Stimulated activated naive CD4-positive, alpha-beta T cell (primary cell): Measurements from ENCODE around the gene ADGRG6.

Experiments used
- DNase-seq, 6 experiments: peaks; one replicate each; lab custom pipeline; 2025; lab: John Stamatoyannopoulos, UW

Gene ADGRG6

GRCh38 chr6:142376115-142376514 is 74.3 kb downstream of the ADGRG6 start:
- no peak for DNase-seq

GRCh38 chr6:142376800-142377496 is 75.1 kb downstream of the ADGRG6 start:
- no peak for DNase-seq

DNA sequence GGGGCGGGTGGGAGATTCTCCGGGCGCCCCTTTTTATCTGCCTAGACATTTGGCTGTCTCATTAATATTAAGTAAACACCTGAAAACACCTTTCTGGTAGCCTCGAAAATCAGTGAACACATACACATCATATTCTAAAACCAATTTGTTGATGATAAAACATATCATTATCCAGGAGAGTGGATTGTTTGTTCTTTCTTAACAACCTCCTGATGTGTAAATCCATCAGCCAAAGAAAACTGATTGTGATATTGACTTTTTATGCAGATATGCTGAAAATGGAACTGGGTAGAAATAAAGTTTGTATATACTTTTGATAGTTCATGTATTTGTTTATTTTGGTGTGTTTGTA is 75.7 kb downstream of the ADGRG6 start:
- no peak for DNase-seq

DNA sequence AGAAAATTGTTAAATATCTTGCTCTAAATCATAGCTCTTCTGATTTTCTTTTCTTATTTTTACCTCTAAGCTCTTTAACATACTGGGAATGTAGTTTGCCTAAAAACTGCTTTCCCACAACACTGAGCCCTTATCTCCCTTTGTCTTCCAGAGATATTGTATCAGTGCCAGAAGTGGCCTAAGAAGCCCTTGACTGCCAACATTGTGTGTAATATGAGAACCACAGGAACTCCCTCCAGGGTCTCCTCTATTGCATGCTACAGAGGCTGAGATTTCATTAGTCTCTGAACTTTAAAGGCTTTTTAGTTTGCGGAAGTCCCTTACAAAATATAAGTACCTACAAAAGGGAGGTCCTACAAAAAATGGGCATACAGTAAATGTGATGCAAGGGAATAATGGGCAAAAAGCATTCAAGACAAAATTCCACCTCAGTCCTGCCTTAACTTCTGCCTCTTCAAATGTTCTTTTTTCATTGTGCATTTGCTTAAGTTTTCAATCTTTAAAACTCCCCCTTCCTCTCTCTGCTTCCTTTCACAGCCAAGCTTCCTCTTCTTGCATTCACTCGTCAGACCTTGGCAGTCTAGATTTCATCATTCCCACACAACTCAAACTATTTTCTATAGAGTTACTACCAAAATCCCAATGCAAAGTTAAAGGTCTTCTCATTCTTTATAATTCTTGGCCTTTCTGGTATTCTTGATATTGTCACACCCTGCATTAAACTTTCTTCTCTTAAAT is 76.5 kb downstream of the ADGRG6 start:
- DNase-seq, result no peak

GRCh38 chr6:142380626-142381025 is 78.8 kb downstream of the ADGRG6 start:
- no peak for DNase-seq

DNA sequence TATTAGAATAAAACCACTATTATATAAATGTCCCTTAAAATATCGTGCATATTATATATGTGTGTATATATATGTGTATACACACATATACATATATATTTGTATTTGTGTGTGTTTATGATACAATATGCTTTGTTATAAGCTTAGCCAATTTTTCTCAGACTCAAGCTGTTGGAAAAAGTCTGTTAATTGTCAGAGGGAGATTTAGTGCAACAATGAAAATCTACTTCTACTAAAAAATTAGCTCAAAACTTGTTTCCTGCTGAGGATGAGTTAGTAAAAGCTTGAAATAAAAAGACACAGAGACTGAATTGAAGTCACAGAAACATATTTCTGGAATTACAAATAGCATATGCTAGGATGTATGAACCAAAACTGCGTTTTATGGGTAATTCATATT is 79.4 kb downstream of the ADGRG6 start:
- DNase-seq, result no peak

- no peak for DNase-seq
Measured at GRCh38 chr6:142381845-142382378, 80.1 kb downstream of the ADGRG6 start.

DNA sequence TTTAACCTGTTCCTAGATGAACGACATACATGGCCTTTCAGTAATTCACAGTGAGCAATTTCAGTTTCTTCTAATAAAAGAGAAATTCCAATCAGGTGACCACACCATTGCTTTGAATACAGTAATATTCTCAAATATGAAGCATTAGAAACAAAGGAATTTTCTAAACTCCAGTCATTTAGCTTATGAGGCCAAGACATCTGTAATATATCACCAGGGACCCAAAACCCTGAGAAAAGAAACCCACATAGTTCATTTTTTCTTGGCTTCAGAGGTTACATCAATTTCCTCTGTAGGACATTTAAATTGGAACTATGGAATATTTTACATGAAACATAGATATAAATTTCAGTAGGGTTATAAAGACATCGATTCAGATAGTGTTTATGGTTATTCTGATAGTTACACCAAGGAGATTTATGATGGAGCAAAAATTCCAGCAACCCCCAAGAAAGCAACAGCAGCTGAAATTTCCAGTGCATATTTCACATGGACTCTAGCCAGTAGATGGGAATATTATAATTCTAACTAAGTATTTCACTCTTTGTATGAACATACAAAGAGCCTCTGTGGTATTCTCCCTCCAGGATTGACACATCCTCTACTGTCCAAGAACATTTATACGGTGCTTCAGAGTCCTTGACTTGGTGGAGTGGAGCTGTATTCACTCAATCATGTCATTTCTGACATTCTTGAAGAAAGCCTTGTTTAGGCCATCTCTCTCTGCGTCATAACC is 82.9 kb downstream of the ADGRG6 start:
- DNase-seq, result no peak

DNA sequence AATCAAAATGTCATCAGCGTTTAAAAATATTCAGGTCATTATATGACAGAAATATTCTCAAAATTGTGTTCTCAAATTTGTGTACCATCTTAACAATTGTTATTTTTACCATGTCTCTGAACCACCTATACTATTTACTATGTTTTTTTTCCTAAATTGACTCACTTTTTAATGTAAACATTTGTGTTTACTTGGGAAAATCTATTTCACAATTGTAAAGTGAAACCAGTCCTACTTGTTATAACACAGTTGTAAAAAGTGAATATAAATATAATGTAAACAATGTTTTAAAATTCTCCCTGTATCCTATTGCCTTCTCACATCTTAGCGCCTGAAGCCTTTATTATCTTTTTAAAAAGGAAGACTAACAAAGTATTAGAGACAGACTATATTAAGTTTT is 83.5 kb downstream of the ADGRG6 start:
- no peak for DNase-seq

DNA sequence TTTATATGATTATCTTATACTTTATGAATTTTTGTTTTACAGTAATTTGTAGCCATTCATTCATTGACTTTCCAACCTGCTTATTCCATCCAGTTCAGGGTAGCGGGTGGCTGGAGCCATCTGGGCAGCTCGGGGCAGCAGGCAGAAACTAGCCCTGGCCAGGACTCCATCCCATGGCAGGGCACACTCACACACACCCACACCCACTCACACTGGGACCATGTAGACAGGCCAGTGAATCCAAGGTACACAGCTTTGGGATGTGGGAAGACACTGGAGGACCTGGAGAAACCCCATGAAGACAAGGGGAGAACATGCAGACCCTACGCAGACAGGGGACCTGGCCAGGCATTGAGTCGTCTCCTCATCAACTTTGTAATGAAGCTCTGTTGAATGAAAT is 84.8 kb downstream of the ADGRG6 start:
- no peak for DNase-seq

DNA sequence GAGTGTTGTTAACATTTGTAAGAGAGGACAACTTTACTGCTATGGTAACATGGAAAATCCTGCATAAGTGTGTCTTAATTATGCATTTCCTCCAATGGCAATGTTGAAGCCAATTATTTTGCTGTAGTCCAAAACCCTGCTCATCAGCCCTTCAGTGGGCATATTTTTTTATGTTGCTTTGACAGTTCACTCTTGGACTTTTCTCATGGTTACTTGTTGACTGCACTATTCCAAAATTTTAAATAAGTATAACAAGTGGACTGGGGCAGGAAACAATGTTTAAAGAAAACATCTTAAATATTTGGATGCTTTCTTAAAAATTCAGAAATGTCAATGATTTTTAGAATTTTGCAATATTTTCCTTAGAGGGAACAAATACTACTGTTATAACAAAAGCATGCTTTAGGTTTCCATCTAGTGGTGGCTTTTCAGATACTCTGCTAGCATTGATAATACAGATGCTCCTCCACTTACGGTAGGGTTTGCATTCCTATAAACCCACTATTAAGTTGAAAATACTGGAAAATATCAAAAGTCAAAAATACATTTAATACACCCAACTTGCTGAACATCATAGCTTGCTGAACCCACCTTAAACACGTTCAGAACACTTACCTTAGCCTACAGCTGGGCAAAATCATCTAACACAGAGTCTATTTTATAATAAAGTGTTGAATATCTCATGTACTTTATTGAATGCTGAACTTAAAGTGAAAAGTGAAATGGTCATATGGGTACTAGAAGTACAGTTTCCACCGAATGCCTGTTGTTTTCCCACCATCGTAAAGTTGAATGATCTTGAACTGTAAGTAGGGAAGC is 86.4 kb downstream of the ADGRG6 start:
- peak in 3 of 6 experiments; percentile 12 to 31 (median 20) for DNase-seq

DNA sequence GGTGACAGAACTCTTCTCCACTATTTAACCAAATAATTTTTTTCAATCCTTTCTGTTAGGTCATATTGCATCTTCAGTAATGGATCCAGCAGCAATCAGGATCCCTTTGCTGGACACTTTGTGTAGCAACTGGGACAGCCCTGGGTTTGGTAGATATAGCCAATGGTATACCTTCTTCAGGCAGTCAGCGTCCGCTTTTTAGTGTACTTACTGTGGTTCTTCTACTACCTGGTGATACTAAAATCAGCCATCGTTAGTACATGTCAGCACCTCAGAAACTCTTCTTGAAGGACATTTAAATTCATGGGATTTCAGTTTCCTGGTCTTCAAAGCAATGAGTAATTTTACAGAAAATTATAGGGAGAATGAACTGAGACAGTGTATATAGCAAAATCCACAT is 93.5 kb downstream of the ADGRG6 start:
- DNase-seq, result no peak

GRCh38 chr6:142395768-142396231 is 94.0 kb downstream of the ADGRG6 start:
- DNase-seq, result peak in 3 of 6 experiments; percentile 83 to 89 (median 85)

DNA sequence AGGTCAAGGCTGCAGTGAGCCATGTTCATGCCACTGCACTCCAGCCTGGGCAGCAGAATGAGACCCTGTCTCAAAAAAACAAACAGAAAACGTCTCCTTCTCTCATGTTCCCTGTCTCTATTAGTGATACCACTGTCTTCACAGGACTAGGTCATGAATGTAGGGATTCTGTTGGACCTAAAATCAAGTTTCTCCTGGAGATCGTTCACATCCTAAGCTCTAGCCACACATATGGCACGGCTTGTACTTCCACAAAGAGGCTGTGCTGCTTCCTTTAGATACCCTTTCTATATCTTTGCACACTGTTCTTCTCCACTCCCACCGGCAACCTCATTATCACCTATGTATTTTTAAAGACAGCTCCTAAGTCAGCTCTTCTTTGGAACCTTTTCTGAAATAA is 96.5 kb downstream of the ADGRG6 start:
- DNase-seq, result no peak

DNA sequence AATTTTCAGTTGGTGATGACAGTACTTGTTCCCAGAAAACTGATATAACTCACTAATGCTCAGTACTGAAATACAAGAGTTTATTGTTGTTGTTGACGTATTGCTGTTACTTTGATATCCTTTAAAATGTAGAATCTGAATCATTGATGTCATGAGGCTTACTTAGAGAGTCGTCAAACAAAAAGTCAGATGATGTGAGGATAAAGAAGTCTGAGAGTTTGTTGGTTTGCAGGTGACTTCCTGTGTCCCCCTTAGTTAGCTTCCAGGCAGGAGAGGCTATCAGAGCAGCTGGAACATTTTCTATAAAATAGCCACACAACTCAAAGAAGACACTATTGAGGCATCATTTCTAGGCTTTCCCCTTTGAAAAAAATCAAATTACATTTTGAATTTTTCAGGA is 97.9 kb downstream of the ADGRG6 start:
- no peak for DNase-seq

DNA sequence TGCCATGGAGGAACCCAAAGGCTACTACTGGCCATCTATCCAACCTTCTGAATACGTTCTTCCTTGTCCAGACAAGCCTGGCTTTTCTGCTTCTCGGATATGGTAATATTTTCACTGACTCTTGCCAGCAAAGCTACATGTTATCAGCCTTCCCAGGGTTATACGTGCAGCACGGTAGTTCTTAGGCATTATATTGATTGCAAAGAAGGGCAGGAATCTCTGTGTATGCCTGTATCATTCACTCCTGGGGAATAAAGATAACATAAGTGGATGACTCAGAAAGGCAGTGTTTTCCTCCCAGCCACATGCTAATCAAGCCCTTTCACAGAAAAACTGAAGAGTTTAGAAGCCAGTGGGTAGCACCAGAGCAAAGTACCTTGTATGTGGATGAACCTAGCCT is 98.7 kb downstream of the ADGRG6 start:
- DNase-seq, result no peak

DNA sequence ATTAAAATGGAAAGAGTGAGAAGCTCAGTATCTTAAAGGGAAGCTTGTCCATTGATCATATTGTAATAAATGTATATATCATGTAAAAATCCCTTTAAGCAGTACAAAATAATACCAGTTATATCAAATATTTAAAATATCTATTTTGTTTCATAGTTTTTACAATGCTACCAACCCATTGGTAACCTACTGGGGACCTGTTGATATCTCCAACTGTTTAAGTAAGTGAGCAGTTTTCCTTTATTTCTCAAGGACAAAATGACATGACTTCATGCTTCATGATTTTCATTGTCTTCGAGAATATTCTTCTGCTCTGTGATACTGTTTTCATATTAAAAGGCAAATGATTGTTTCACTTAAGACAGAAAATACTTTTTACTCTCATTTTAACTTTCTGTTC is 100.0 kb downstream of the ADGRG6 start:
- DNase-seq, result no peak

- DNase-seq, result no peak
Measured at GRCh38 chr6:142404751-142405150, 102.9 kb downstream of the ADGRG6 start.

DNA sequence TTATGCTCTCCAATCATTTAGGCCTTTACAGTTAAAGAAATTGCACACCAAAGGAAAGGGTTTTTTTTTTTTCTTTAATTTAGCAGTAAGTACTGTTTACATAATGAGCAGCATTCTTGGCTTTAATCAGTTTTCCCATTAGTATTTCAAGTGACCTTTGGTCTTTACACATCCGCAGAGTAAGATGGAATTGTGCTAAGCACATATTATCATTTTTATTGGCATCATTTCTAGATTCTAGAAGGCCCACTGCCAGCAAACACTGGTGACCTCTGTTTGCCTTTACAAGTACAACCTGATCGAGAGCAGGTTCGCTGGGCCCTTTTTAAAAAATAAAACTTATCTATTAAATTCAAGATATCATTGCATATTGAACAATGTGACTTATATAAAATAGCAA is 104.3 kb downstream of the ADGRG6 start:
- DNase-seq, result no peak

- no peak for DNase-seq
Measured at GRCh38 chr6:142407685-142408273, 106.0 kb downstream of the ADGRG6 start.

- no peak for DNase-seq
Measured at GRCh38 chr6:142408409-142408808, 106.6 kb downstream of the ADGRG6 start.
